Choroid plexus epithelial cell (primary cell): ENCODE measurements around the gene VASN.

Source experiments
- DNase-seq: peaks from one replicate; pipeline ENCODE4 v3.0.0-alpha.2; 2010; ENCODE audit warnings: low read depth
- H3K4me3 ChIP-seq: 2 replicates; pipeline ENCODE4 v1.5.1; 2011; ENCODE audit warnings: low read depth, mild to moderate bottlenecking, control low read depth, low read length, moderate library complexity
- CTCF ChIP-seq: conservative IDR thresholded peaks from 2 replicates; pipeline ENCODE4 v1.5.1; 2011; ENCODE audit warnings: low read depth, mild to moderate bottlenecking, control low read depth, inconsistent platforms, low read length, moderate library complexity

VASN gene

GRCh38 chr16:4384509-4384942 is 12.9 kb downstream of the VASN start:
- TF ChIP-seq CTCF, result no peak
- DNase-seq, result no peak

GRCh38 chr16:4385066-4385788 is 13.6 kb downstream of the VASN start:
- no peak overlapping the region for H3K4me3 ChIP-seq
- no peak for DNase-seq
- TF ChIP-seq CTCF, result no peak

More at GRCh38 chr16:4384509-4384942, 12.9 kb downstream of the VASN start:
- no peak overlapping the region for H3K4me3 ChIP-seq

- H3K4me3 ChIP-seq, result no peak overlapping the region
- TF ChIP-seq CTCF, result no peak
- no peak for DNase-seq
These were observed 14.3 kb downstream of the VASN start for GRCh38 chr16:4385789-4386450.

GRCh38 chr16:4386451-4386805 is 14.8 kb downstream of the VASN start:
- H3K4me3 ChIP-seq, result no peak overlapping the region
- DNase-seq, result no peak
- no peak for TF ChIP-seq CTCF

GRCh38 chr16:4386951-4387565 is 15.4 kb downstream of the VASN start:
- no peak for TF ChIP-seq CTCF
- H3K4me3 ChIP-seq, result no peak overlapping the region
- DNase-seq, result peak; percentile 58

- DNase-seq, result no peak
- TF ChIP-seq CTCF, result no peak
- H3K4me3 ChIP-seq, result no peak overlapping the region
These were observed 16.1 kb downstream of the VASN start for GRCh38 chr16:4387781-4388180.
